HS-5 (cell line): ENCODE results near the gene METTL16.
A peak's percentile ranks its signal among the peaks of the same experiment; 100 is the strongest.

Source experiments
- DNase-seq: peaks from one replicate; pipeline ENCODE4 v3.0.0-alpha.2; 2012; ENCODE audit warnings: low read depth

METTL16 gene

DNA sequence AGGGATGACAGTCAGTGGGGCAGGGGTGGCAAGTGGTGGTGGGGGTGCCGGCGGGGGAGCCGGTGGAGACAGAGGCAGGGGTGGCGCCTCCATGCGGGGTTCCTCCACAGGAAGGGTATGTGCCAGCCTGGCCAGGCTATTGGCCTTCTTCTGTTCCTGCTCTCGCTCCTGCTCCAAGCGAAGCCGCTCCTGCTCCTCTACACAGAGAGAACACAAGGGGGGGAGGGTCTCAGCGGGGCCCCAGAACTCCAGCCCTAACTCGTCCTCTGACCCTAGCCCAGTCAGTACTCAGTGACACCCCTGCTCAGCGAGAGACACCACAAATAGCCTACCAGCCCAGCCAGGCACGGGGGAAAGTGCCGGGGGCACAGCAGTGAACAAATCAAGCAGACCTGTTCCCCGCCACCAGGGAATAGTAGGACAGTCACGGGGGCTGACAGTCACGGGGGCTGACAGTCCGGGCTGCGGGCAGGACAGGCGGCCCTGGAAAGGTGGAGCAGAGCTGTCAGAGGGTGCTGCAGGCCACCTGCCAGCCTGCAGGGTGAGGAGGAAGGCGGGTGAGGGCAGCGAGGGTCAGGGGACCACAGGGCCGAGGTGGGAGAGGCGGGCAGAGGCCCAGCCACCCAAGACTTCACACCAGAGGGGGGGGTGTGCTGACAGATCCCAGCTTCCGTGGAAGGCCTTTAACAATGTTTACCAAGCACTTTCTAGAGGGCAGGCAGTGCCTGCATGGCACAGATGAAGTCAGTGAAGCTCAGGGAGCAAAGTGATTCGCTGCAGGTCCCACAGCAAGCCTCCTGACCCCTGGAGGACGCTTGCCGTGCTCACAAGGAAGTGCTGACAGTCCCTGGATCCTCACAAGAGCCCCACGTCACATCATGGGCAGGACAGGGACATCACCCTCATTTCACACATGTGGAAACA lies 116.2 kb downstream of the METTL16 start:
- no peak for DNase-seq

DNA sequence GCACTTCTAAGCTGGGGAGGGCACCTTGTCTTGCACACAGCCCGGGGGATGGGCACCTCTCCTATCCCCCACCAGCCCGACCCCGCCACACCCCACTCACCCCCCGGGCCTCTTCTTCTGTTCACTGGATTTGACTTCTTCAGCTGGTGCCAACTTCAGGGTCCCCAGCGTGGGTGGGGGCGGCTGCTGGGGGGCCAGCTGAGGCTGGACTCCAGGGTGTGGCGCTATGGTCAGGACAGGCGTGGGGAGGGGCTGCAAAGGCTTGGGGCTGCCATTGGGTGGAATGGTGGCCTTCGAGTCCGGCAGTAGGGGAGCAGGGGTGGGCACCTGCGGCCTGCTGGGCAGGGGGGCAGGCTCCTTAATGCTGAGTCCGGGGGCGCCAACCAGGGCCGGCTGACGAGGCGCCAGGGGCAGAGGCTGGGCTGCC lies 116.9 kb downstream of the METTL16 start:
- no peak for DNase-seq

DNA sequence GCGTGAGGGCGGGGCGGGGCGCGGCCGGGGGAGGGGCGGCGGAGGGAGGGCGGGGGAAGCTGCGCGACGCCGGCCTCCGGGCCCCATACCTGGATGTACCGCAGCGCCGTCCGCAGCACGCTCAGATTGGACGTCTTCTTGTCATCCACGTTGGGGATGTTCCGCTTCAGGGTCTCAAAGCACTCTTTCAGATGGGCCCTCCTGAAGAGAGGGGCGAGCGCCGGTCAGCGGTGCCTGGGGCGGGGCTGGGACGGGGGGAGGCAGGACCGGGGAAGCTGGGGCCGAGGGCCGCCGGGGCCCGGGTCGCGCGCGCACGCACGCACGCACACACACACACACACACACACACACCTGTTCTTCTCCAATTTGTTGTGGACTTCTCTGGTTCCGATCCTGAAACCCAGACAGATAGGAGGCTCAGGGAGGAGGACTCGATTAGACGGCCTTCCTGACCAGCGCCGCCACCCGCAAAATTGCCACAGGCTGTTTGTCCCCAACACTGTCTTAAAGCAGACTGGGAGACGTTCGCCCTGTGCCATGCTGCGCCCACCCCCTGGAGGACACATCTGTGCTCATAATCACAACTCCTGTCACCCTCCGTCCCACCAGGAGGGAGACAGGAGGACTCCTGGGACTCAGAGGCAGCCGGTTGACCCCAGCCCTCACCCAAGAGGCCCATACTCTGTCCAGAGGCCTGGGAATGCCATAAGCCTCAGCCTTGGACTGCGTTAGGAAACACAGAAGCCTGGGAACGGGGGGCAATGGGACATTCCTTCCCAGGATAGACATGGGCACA lies 117.5 kb downstream of the METTL16 start:
- DNase-seq, result no peak

DNA sequence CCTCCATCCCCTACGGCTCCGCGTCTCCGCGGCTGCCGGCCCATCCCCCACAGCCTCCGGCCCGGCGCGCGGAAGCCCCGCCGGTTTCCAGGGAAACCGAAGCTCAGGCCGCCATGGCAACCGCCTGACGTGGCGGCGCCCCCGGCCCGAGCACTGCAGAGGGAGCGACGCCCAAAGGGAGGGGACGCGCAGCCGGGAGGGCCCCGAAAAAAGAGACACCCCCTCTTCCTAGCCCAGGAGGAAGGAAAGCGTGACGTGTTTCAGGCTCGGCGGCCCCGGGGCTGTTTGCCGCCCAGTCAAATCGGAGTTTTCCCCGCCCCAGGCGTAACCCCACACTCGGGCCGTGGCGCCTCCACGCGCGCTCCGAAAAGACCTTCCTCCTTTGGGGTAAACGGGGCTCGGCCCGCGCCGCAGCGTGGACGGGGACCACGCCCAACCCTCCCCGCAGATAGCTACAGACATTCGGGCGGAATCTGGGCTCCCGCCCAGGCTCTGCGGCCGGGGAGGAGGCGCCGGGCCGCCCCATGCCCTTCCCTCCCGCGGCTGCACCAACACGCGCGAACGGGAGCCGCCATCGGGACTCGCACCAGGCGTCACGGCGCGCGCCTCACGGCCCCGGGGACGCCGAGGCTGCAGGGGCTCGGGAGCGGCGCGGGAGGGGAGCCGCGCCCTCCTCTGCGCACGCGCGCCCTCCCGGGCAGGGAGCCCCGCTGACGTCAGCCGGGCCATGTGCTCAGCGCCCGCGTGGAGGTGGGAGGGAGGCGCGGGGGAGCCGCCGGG lies 118.3 kb downstream of the METTL16 start:
- peak; percentile 41 for DNase-seq

- DNase-seq, result peak; percentile 66
Observed at GRCh38 chr17:2392252-2393173, 119.2 kb downstream of the METTL16 start.

- DNase-seq, result no peak
Observed at GRCh38 chr17:2391597-2392251, 120.0 kb downstream of the METTL16 start.

DNA sequence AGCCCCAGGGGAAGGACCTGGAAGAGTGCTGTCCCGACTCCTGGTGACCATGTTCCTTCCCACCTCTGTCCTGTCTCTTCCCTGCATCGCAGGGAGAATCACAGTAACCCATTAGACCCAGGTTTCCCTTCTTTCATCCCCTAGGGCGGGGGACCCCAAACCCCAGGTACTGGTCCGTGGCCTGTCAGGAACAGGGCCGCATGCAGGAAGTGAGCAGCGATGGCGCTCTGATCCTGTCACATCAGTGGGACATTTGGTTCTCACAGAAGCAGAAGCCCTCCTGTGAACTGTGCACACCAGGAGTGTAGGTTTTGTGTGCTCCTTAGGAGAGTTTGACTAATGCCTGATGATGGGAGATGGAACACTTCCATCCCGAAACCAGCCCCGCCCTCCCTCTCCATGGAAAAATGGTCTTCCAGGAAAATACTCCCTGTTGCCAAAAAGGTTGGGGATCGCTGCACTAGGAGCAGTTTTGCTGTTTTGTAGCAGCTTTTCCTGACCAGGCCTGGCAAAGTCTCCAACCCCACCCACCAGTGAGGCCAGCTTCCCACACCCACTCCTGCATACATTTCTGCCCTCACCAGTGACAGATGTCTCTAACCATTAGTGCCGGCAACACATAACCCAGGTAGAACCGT lies 121.4 kb downstream of the METTL16 start:
- no peak for DNase-seq

- DNase-seq, result no peak
Observed at GRCh38 chr17:2388683-2389055, 123.0 kb downstream of the METTL16 start.

DNA sequence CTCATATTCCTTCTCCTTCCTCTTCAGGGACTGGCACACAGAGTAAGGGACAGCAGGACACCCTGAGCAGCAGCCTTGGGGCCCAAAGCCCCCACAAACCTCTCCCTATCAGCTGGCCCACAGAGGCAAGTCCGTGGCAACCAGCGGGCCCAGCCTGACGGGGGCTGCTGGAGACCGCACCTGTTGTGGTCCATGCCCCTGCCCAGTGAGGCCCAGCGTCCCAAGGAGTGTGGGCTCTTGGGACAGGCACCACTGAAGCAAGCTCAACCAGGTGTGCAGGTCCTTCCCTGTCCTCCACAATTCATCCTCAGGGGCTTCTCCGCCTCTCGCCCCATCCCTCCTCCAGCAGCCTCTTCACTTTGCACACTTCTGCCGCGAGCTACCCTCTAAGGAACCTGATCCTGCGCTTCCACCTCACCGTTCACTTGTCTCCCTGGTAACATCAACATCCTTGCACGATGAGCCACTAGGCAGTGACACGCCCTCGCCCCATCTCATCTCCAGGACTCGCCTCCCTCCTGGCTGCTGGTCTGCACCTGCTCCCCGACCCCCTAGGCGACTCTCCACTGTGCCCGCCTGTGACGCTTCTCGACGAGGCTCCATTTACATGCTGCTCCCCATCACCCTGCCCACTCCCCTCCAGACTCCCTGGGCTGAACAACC lies 123.5 kb downstream of the METTL16 start:
- no peak for DNase-seq

GRCh38 chr17:2387086-2388019 lies 124.3 kb downstream of the METTL16 start:
- DNase-seq, result no peak

- no peak for DNase-seq
Observed at GRCh38 chr17:2386400-2387085, 125.1 kb downstream of the METTL16 start.

- DNase-seq, result no peak
Observed at GRCh38 chr17:2385240-2386210, 126.2 kb downstream of the METTL16 start.

DNA sequence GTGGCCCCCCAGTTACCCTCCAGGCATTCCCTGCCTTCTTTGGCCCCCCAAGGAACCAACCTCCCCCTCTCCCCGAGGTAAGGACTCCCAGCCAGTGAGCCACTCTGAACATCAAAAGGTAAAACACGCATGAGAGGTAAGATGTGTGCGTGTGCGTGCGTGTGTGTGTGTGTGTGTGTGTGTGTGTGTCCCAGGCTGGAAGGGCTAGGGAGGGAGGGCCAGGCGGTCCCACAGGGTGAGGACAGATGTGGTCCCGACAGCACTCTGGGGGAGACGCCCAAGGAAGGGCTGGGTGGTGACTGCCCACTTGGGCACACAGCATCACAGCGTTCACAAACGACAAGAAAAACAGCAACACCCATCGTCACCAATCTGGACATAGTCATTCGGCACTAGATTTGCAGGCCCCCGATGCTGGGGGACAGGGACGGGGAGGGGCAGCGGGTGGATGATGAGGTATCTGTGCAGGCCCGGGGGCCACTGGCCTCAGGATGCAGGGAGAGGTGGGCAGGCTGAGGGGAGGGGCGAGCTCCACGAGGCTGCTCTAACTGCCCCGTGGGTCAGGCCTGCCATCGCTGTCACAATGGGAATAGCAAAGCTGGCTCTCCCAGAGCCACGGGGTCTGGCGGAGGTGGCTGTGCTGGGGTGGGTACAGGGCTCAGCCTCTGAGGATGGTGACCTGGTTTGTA lies 127.1 kb downstream of the METTL16 start:
- no peak for DNase-seq

- no peak for DNase-seq
Observed at GRCh38 chr17:2383628-2384167, 128.0 kb downstream of the METTL16 start.

DNA sequence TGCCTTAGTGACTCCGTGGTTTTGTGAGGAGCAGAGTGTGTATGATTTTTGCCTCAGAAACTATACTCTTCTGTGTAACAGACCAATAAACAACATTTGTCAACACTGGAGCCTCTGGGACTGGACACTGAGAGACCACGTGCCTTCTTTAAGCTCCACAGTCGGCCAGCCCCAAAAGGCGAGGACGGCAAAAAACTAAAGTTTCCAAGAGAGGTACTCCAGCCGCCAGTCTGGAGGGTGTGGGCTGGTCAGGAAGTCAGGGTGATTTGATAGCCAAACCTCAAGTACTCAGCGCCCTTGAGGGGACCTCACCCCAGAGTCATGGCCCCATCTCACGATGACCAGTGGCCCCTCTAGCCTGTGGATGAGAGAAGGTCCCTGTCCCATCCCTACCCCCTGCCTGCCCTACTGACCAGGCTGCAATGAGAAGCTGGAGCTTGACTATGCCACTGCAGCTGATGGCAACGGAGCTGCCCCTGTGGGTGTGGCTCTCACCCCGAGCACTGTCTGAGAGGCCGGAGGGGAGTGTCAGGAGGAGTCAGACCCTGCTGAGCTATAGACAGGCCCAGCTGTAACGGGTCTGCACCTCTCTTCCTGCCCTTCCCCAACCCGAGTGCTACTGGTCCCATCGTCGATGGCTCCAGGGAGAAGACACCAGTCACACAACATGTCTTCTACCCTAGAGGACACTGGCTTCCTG lies 130.6 kb downstream of the METTL16 start:
- DNase-seq, result no peak
